CD4-positive, alpha-beta T cell treated with Interferon alpha-2 for 1 hour (primary cell): ENCODE measurements around the gene TUBGCP5.

ENCODE experiments used
- DNase-seq, 2 donors: peaks; one replicate each; pipeline ENCODE4 v3.0.0-alpha.2; 2020 to 2022

The TUBGCP5 gene

DNA sequence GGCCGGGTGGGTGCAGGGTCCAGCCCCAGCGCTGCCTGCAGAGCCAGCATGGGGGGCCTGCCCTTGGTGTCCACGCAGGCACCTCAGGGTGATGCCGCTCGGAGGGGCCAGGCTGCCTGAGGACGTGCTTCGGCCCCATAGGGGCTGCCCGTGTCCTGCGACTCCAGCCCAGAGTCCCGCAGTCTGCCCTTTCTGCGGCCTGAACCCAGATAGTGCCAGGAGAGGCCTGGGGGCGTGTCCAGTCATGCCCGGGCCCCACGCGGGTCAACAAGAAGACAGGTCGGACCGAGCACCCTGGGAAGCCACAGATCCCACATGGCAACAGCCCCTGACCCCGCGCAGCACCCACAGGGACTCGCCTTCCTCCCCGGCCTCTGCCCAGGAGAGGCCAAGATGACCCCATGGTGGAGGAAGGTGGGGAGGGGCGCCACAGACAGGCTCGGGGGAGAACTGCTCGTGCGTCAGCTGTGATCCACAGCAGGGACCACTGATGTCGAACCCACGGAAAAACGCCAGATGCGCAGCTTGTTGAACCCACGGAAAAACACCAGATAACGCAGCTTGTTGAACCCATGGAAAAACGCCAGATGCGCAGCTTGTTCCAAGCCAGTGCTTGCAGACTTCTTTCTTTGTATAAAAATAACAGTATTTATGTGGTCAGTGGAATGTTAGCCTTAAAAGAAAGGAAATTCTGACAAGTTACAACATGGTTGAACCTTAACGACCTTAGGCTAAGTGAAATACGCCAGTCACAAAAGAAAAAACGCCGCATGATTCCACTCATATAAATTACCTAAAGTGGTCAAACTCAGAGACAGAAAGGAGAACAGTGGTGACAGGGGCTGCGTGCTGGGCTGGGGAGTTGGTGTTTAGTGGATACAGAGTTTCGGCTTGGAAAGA lies 87.7 kb downstream of the TUBGCP5 start:
- DNase-seq = no peak

DNA sequence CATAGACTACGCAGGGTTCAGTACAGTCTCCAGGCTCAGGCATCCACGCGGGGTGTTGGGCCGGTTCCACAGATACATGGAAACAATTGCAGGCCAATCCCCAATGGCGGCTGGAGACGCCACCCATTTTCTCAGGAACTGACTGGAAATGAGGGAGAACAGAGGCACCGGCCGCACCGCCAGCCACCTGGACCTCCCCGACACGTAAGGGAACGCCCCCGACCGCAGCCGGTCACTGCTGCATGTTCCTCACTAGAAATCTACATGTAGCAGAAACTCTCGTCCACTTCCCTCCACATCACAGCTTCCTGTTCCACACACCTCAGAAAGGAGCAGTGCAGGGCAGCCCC lies 88.4 kb downstream of the TUBGCP5 start:
- no peak for DNase-seq

DNA sequence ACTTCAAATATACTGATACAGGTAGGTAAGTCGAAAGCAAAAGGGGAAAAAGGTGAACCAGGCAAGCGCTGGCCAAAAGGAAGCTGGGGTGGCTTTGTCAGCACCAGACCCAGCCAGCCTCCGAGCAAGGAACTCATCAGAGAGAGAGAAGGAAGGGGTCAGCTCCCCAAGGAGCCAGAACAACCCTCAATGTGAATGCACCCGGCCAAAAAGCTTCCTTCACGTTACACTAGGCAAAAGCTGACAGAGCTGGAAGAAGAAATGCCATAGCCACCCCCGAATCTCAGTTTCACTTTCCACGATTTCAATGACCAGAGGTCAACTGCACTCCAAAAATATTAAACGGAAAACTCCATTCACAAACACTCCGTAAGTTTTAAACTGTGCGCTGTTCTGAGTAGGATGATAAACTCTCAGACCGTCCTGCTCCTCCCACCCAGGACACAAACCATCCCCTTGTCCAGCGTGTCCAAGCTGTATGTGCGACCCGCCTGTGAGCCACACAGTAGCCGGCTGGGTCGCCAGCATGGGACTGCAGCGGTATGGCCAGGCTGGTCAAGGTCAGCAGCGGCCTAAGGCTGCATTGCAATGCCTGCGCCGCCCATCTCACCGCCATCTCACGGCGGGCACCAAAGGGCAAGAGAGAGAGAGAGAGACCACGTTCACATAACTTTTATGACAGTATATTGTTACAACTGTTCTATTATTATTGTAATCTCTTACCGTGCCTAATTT lies 88.9 kb downstream of the TUBGCP5 start:
- no peak for DNase-seq
